Fibroblast of villous mesenchyme (primary cell): ENCODE data around the gene LHX3. TPM values are rescaled to one million over a fixed set of nuclear protein-coding genes. Genes with fewer than 3 reads are reported as not detected.

Experiments used
- DNase-seq: peaks from one replicate; pipeline ENCODE4 v3.0.0-alpha.2; 2010; ENCODE audit warnings: low read depth
- H3K4me3 ChIP-seq: 2 replicates; pipeline ENCODE4 v1.5.1; 2011; ENCODE audit warnings: low read depth, mild to moderate bottlenecking, low read length
- total RNA-seq: library from RNA; depleted of rRNA; stranded (reverse); fragments of >200 nt; gene quantifications from 2 replicates; pipeline ENCODE4 v1.2.3, GENCODE V29; 2012
- TF ChIP-seq, protein P1 (sequence below): IDR thresholded peaks from 2 replicates; pipeline ENCODE4 v1.5.1; 2012; ENCODE audit warnings: low read depth, mild to moderate bottlenecking, low read length; ENCODE audit not compliant: insufficient read depth

LHX3 gene
- total RNA-seq, 1 donor: not detected

DNA sequence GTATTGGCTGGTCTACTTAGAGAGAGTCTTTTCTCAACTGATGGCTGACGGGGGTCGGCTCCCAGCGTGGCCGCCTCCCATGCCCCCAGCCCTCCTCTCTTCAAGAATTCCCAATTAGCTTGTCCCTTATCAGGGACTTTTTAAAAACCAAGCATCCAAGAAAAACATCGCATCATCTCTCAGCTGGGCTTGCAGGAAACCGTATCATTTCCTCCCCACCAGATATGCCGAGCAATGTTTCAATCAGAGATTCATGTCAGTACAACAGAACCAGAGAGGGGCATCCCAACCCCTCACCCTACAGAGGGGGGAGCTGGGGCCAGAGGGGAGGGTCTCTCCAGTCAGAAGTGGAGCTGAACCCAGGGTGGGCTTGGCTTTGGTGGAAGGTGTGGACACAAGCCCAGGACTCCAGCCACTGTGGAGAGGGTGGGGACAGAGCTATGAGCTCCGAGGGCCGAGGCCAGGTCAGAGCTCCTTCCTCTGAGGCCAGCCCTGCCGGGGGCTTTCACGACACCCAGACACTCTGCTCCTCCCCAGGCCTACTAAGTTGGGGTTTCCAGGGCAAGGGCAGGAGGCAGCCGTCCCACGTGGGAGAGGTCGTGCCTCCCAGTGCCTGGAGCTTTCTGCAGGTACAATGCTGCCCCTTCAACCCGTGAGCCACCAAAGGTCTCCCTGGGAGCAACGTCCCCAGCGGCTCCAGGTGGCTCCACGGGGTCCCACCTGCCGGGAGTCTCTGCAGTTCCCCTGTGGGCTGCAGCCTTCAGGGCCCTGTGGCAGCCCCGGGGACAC lies 47.3 kb downstream of the LHX3 start:
- TF ChIP-seq, protein P1, sequence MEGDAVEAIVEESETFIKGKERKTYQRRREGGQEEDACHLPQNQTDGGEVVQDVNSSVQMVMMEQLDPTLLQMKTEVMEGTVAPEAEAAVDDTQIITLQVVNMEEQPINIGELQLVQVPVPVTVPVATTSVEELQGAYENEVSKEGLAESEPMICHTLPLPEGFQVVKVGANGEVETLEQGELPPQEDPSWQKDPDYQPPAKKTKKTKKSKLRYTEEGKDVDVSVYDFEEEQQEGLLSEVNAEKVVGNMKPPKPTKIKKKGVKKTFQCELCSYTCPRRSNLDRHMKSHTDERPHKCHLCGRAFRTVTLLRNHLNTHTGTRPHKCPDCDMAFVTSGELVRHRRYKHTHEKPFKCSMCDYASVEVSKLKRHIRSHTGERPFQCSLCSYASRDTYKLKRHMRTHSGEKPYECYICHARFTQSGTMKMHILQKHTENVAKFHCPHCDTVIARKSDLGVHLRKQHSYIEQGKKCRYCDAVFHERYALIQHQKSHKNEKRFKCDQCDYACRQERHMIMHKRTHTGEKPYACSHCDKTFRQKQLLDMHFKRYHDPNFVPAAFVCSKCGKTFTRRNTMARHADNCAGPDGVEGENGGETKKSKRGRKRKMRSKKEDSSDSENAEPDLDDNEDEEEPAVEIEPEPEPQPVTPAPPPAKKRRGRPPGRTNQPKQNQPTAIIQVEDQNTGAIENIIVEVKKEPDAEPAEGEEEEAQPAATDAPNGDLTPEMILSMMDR: no peak
- no peak overlapping the region for H3K4me3 ChIP-seq
- no peak for DNase-seq

GRCh38 chr9:136156209-136157120 lies 48.5 kb downstream of the LHX3 start:
- H3K4me3 ChIP-seq: no peak overlapping the region
- no peak for DNase-seq
- TF ChIP-seq, protein P1: no peak

DNA sequence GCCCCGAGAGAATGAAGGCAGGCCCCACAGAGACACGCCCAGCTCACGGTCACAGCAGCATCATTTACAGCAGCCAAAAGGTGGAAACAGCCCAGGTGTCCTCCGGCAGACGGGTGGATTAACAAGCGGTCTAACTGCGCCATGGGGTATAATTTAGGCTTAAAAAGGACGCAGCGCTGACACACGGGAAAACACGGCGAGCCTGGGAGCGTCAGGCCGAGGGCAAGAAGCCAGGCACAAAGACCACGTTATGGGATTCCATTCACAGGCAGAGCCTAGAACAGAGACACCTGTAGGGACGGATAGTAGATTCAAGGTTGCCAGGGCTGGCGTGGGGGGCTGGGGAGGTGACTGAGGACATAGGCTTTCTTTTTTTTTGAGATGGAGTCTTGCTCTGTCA lies 49.4 kb downstream of the LHX3 start:
- TF ChIP-seq, protein P1: no peak
- DNase-seq: no peak
- H3K4me3 ChIP-seq: no peak overlapping the region

DNA sequence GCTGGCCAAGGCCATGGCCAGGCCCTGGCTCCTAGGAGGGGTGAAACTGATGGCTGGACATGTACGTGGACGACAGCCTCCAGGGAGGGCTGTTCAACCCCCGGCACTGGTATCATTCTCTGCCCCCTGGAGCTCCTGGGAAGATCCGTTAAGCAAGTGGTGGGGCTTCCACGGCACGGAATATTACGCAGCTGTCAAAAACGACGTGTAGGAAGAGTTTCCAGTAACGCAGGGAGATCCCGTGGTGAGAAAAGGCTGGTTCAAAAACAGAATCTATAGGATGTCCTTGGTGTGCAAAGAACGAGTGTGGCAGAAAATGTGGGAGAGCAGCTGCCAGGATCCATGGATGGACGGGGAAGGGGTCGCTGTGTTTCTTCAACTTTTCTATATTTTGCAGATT lies 50.0 kb downstream of the LHX3 start:
- DNase-seq: no peak
- TF ChIP-seq, protein P1: no peak
- no peak overlapping the region for H3K4me3 ChIP-seq

- DNase-seq: no peak
- TF ChIP-seq, protein P1: no peak
- no peak overlapping the region for H3K4me3 ChIP-seq
These were observed 51.4 kb downstream of the LHX3 start for GRCh38 chr9:136153381-136154065.

- H3K4me3 ChIP-seq: no peak overlapping the region
- TF ChIP-seq, protein P1: no peak
- DNase-seq: no peak
These were observed 52.0 kb downstream of the LHX3 start for GRCh38 chr9:136152931-136153330.
